Measurements from ENCODE around the gene PTK7.

PTK7 gene

GRCh38 chr6:43146709-43147688, 70.9 kb downstream of the PTK7 start:
- no peak for DNase-seq

- no peak for DNase-seq
Observed at GRCh38 chr6:43147691-43148477, 71.8 kb downstream of the PTK7 start.

- DNase-seq, result no peak
Observed at GRCh38 chr6:43149265-43149664, 73.2 kb downstream of the PTK7 start.

DNA sequence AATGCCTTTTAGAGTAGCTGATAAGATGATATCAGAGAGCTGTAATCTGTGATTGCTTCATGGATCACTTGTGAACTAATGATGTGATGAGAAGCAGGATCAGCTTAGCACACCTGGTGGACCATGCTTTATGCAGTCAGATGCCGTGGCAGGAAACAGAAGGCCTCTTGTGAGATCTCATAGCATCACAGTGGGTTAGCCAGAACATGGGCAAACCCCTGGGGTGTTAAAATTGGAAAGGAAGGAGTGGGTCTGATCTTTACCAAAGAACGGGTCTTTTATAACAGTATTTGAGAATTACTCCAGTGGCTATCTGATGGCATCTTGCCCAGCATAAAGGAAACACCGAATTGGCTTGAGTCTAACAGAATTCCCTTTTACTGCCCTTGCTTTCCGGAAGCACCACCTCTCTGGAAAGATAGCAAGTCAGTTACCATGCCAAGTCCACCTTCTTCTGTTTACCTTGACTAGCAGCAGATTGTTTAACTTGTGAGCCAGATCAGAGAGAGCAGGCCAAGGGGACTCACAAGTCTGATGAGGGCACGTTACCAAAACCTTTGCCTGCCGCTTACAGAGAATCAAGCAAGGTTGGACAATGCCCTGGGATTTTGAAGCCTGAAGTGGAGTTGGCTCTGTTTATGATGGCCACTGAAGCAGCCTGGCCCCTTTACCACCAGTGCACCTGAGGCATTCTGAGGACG, 74.1 kb downstream of the PTK7 start:
- no peak for DNase-seq

DNA sequence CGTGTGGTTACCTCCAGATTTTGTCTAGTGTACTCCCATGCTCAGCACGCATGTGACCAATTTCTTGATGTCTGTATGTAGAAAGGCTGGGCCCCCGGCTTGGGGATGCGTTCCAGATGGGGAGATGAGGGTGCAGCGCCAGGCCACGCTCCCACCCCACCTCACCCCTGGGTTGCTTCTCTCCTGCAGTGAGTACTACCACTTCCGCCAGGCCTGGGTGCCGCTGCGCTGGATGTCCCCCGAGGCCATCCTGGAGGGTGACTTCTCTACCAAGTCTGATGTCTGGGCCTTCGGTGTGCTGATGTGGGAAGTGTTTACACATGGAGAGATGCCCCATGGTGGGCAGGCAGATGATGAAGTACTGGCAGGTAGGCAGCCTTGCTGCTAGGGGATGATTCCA, 83.5 kb downstream of the PTK7 start:
- no peak for DNase-seq

DNA sequence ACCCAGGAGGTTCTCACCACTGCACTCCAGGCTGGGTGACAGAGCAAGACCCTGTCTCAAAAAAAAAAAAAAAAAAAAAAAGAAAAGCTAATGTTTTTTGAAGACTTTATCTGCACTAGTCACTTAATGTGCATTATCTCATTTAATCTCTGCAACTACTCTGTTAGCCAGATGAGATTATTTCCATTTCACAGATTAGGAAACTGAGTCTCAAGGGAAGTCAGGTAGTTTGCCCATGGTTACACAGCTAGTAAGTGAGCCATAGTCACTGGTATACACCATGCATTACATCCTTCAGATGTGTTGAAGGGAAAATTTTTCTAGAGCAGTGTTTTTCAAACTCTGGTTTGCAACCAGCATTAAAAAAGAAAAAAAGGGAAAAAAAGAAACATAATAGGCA, 87.8 kb downstream of the PTK7 start:
- no peak for DNase-seq

- DNase-seq, result no peak
Observed at GRCh38 chr6:43170417-43170930, 94.4 kb downstream of the PTK7 start.

DNA sequence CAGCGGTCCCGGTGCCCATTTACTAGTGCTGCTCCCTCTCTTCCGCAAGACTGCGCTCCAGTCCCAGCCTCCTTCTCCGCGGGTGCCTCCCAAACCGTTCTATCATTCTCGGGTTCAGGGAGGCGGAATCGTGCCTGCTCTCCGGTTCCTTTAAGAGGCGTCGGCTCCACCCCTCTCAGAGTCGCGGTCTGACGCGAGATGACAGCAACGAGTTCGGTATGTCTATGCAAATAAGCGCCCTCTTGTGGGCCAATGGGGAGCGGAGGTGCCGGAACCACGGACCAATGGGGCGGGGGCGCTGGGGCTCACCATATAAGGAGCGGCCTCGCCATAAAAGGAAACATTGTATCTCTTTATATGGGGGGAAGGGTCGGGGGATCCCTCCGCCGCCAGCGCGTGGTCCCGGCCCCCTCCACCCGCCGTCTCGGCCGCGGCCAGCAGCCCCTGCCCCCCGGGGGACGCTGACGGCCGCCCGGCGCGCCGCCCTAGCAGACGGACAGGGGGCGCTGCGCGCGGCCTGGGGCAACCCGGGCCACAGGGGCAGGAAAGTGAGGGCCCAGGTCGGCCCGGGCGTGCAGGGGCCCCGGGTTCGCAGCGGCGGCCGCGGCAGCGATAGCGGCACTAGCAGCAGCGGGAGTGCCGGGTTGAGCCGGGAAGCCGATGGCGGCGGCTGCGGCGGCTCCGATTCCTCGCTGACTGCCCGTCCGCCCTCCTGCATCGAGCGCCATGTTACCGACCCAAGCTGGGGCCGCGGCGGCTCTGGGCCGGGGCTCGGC, 95.0 kb downstream of the PTK7 start, which contains the start of gene SRF:
SRF (plus strand) TSS at position 339 of the 776 bp plus-strand sequence; CDS start at position 727, 388 bp downstream.
- peak; percentile 100 for DNase-seq

- peak; percentile 49 for DNase-seq
Observed at GRCh38 chr6:43171707-43172103, 95.6 kb downstream of the PTK7 start.

DNA sequence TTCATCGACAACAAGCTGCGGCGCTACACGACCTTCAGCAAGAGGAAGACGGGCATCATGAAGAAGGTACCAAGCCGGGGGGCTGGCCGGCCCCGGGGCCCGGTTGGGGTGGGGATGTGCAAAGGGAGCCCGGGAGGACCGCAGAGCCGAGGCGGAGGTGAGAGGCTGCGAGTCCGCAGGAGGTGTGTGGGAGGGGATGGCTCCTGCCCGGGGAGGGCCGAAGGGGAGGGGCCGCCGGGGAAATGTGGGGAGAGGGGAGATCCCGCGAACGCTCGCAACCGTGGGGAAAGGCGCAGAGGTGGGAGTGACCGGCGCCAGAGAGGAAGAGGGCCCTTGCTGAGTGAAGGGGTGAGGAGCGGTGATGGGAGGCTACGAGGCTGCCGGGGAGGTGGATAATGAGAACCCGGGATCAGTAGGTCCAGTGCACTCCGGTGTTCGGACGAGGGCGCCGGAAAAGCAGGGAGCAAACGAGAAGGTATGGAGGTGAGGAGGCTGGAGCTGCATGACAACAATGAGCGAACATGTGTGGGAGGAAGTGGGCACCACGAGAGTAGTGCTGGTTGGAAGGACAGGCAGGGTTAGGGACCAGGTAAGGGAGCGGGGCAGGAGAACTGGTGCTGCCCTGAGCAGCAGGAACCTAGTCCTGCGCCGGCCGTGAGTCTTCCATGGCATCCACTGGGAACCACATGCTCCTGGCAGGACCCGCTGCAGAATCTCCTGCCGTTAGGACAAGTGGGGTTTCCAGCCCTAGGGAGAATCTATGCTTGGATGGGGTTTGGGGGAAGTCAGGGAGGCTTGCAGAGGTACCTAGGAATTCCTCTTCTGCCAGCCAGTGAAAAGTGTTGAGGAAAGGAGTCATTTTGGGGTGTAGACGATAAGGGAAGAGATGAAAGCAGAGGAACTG, 96.2 kb downstream of the PTK7 start:
- peak; percentile 59 for DNase-seq

- no peak for DNase-seq
Observed at GRCh38 chr6:43173591-43174262, 97.6 kb downstream of the PTK7 start.

DNA sequence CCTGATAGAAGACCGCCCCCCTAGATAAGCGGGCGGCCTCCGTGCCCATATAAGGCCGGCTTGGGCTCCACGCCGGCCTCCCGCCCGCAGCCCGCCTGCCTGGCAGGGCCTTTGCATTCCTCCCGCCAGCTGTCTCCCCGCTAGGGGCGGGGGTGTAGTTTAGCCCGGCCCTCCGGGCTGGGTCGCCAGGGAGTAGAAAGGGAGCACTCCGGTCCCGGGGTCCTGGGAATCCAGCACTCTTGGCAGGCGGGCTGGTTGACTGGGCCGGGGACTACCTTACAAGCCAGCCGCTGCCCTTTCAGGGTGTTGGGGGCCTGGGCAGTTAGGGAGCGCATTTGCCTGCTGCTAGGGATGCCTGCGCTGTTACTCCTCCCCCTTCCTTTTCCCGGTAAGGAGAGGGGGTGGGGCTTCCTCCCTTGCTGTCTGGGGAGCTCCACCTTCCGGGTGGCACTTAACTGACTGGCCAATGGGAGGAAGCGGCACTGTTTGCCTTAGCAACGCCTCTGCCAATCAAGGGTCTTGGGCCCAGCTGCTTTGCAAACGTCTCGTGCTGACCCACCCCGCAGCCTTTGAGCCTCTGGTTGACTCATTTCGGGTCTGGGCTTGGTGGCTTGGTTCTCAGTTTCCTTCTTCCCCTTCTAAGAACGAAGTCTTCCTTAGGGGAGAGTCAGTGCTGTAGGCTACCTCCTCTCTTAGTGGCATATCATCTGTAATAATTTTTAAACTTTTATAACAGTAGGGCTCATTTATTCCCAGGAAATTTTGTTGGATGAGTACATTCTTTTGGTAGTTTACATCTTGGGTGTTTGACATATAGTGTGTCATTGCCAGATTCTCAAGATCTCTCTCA, 98.4 kb downstream of the PTK7 start:
- DNase-seq, result peak; percentile 97

DNA sequence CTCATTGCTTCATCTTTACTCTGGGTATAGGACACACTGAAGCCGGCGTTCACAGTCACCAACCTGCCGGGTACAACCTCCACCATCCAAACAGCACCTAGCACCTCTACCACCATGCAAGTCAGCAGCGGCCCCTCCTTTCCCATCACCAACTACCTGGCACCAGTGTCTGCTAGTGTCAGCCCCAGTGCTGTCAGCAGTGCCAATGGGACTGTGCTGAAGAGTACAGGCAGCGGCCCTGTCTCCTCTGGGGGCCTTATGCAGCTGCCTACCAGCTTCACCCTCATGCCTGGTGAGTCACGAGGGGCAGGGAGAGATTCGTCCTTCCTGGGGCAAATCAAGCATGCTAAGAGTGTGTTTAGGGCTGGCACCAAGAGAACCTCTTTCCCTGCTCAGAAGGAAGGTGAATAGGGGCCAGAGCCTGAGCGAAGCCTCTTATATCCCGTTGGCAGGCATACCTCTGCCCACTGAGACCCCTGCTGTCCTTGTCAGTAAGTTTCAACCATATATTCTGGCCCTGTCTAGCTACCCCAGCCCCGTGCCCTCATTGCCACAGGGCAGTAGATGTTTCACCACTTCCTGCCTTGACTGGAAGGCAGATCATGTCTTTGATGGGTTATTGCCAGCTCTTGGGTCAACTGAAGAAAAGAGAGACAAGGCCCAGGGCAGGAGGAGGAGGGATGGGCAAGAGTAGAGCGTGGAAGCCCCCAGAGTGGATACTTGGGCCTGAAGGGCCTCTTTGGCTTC, 99.7 kb downstream of the PTK7 start:
- DNase-seq, result no peak

DNA sequence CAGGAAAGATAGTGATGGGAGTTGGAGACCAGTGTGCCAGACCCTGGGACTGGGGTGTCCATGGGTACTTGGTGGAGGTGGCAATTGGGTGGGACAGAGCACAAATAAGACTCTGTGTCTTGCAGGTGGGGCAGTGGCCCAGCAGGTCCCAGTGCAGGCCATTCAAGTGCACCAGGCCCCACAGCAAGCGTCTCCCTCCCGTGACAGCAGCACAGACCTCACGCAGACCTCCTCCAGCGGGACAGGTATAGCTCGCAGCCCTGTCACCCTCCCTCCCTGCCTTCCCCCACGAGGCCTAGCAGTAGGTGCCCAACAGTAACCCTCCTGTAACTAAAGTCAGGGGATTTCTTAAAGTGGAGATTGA, 100.3 kb downstream of the PTK7 start:
- DNase-seq, result no peak

GRCh38 chr6:43178150-43178549, 102.0 kb downstream of the PTK7 start:
- DNase-seq, result no peak

GRCh38 chr6:43178951-43179830, 103.1 kb downstream of the PTK7 start:
- DNase-seq, result no peak

GRCh38 chr6:43180058-43180457, 103.9 kb downstream of the PTK7 start:
- DNase-seq, result no peak

- DNase-seq, result no peak
Observed at GRCh38 chr6:43180985-43181384, 104.9 kb downstream of the PTK7 start.
